ENCODE data around the gene KLF5. TPM values are rescaled to one million over a fixed set of nuclear protein-coding genes. Genes with fewer than 3 reads are reported as not detected.

KLF5 gene
- total RNA-seq, 1 donor from 2014 or later: 2.0 TPM

- intact Hi-C loops (cut with micrococcal nuclease): no loop called here
- DNase-seq: no peak
- Mint-ChIP-seq H3K27ac (no peak overlapping the region), H3K9me3 (no peaks in the 10 kb centered on the region), H3K4me1 (no peaks in the 10 kb centered on the region), H3K4me3 (no peak overlapping the region), H3K36me3 (ENCODE audit: low read depth) (no peaks in the 10 kb centered on the region), H3K27me3 (no peaks in the 10 kb centered on the region)
Observed at GRCh38 chr13:73109288-73109899, 50.6 kb downstream of the KLF5 start.

DNA sequence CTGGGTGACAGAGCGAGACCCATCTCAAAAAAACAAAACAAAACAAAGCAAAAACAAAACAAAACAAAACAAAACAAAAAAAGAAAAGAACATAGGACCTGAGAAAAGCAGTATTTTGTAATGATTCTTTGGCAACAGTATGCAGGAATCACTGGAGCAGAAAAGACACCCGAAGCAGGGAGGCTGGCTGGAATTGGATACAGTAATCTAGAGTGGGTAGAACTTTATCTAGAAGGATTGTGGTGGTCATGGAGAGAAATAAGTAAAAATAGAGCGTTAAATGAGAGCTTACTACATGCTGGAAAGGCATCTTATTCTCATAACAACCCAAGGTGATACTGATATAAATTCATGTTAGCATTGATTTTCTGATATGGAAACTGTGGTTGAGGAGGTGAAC is 51.2 kb downstream of the KLF5 start:
- Mint-ChIP-seq H3K9me3 (no peaks in the 10 kb centered on the region), H3K27ac (no peak overlapping the region), H3K4me3 (no peak overlapping the region), H3K36me3 (ENCODE audit: low read depth) (no peaks in the 10 kb centered on the region), H3K27me3 (no peaks in the 10 kb centered on the region), H3K4me1 (no peaks in the 10 kb centered on the region)
- intact Hi-C loops (cut with micrococcal nuclease): no loop called here
- DNase-seq: no peak

- Mint-ChIP-seq H3K4me1 (no peaks in the 10 kb centered on the region), H3K27me3 (no peaks in the 10 kb centered on the region), H3K4me3 (no peak overlapping the region), H3K9me3 (no peaks in the 10 kb centered on the region), H3K36me3 (ENCODE audit: low read depth) (no peaks in the 10 kb centered on the region), H3K27ac (no peak overlapping the region)
- intact Hi-C loops (cut with micrococcal nuclease): no loop called here
- no peak for DNase-seq
Observed at GRCh38 chr13:73110814-73111213, 52.0 kb downstream of the KLF5 start.

DNA sequence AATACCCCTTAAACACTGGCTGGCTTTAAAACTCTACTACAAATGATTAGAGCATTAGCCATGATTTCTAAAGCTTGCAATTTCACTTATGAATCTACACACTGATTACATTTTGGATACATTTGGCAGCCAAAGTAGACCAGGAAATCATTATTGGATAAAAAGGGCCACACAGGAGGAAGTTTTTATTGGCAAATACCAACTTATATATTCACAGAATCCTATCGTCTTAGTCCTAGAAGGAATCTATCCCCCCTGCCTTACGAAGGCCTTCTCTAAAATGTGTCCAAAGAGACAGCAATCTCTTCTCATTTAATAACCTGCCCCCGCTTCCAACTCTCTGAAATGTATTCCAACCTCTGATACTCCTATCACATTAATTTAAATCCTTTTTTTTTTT is 52.5 kb downstream of the KLF5 start:
- no peak for DNase-seq
- intact Hi-C loops (cut with micrococcal nuclease): no loop called here
- no peak overlapping the region for H3K4me3 Mint-ChIP-seq
- H3K27ac Mint-ChIP-seq: no peak overlapping the region
- H3K9me3 Mint-ChIP-seq: no peaks in the 10 kb centered on the region
- no peaks in the 10 kb centered on the region for H3K36me3 Mint-ChIP-seq (ENCODE audit: low read depth)
- H3K27me3 Mint-ChIP-seq: no peaks in the 10 kb centered on the region
- no peaks in the 10 kb centered on the region for H3K4me1 Mint-ChIP-seq

- no peak overlapping the region for H3K4me3 Mint-ChIP-seq
- no peaks in the 10 kb centered on the region for H3K36me3 Mint-ChIP-seq (ENCODE audit: low read depth)
- H3K9me3 Mint-ChIP-seq: no peaks in the 10 kb centered on the region
- no peaks in the 10 kb centered on the region for H3K4me1 Mint-ChIP-seq
- H3K27me3 Mint-ChIP-seq: no peaks in the 10 kb centered on the region
- H3K27ac Mint-ChIP-seq: no peak overlapping the region
- DNase-seq: no peak
- intact Hi-C loops (cut with micrococcal nuclease): no loop called here
Observed at GRCh38 chr13:73119612-73120011, 60.8 kb downstream of the KLF5 start.

Data from activated CD4-positive, alpha-beta T cell treated with anti-CD3 and anti-CD28 coated beads, Interleukin-2, amount 10 ng/mL, durations not matched to agents 24 days and 14 days (primary cell).